WTC11 (cell line): ENCODE data around the gene CD6. TPM values are rescaled to one million over a fixed set of nuclear protein-coding genes. Genes with fewer than 3 reads are reported as not detected.

Experiments used
- ATAC-seq: fragments of 200-7000 bp; cut with Tn5 transposase; 2 replicates; pipeline ENCODE4 v1.10.0; 2021; ENCODE audit warnings: mild to moderate bottlenecking, moderate library complexity
- CTCF ChIA-PET: fragments of 300-600 bp; sonication (Branson Sonifier 250); formaldehyde crosslinking; loops from one replicate; lab custom pipeline; 2021; ENCODE audit warnings: antibody characterized with exemption; lab: Charles Lee
- POLR2A ChIA-PET: fragments of 350-600 bp; sonication (Branson Sonifier 250); formaldehyde crosslinking; loops from one replicate; lab custom pipeline; 2021; ENCODE audit warnings: antibody characterized with exemption; lab: Charles Lee
- DNase-seq: peaks from one replicate; pipeline ENCODE4 v3.0.0; 2021; ENCODE audit warnings: low spot score
- H3K27ac Mint-ChIP-seq: 2 replicates; pipeline ENCODE4 v1.8.0; 2021; ENCODE audit warnings: mixed read lengths
- H3K27me3 Mint-ChIP-seq: 2 replicates; pipeline ENCODE4 v1.8.0; 2021; ENCODE audit warnings: low read depth, mild to moderate bottlenecking, moderate library complexity, mixed read lengths
- H3K36me3 Mint-ChIP-seq: 2 replicates; pipeline ENCODE4 v1.8.0; 2021; ENCODE audit warnings: mixed read lengths
- H3K4me1 Mint-ChIP-seq: 2 replicates; pipeline ENCODE4 v1.8.0; 2022; ENCODE audit warnings: mixed read lengths
- H3K4me3 Mint-ChIP-seq: 2 replicates; pipeline ENCODE4 v1.8.0; 2021; ENCODE audit warnings: mild to moderate bottlenecking, moderate library complexity, mixed read lengths
- H3K9me3 Mint-ChIP-seq: 2 replicates; pipeline ENCODE4 v1.8.0; 2021; ENCODE audit warnings: mixed read lengths
- AR ChIP-seq: fragments of 250-450 bp; sonication (Bioruptor Pico); IDR thresholded peaks from 2 replicates; pipeline ENCODE4 v1.9.0; 2021; ENCODE audit warnings: mild to moderate bottlenecking
- CREM ChIP-seq: sonication (generic); formaldehyde crosslinking; IDR thresholded peaks from 2 replicates; pipeline ENCODE4 v1.8.1; 2022; ENCODE audit warnings: mild to moderate bottlenecking, missing genetic modification reagents, moderate library complexity
- E2F5 ChIP-seq: sonication (generic); formaldehyde crosslinking; IDR thresholded peaks from 2 replicates; pipeline ENCODE4 v1.8.1; 2022; ENCODE audit warnings: mild to moderate bottlenecking, moderate library complexity, missing genetic modification reagents
- ELF4 ChIP-seq: sonication (generic); formaldehyde crosslinking; IDR thresholded peaks from 2 replicates; pipeline ENCODE4 v1.8.1; 2022; ENCODE audit warnings: low read depth, mild to moderate bottlenecking, moderate library complexity, missing genetic modification reagents
- FOXK1 ChIP-seq: sonication (generic); formaldehyde crosslinking; IDR thresholded peaks from 2 replicates; pipeline ENCODE4 v1.8.0; 2022; ENCODE audit warnings: mild to moderate bottlenecking, moderate library complexity, missing genetic modification reagents
- FOXP4 ChIP-seq: sonication (generic); formaldehyde crosslinking; IDR thresholded peaks from 2 replicates; pipeline ENCODE4 v1.8.0; 2022; ENCODE audit warnings: mild to moderate bottlenecking, missing genetic modification reagents
- MAX ChIP-seq: sonication (generic); formaldehyde crosslinking; IDR thresholded peaks from 2 replicates; pipeline ENCODE4 v1.8.0; 2022; ENCODE audit warnings: mild to moderate bottlenecking, missing genetic modification reagents
- MXD4 ChIP-seq: fragments of 250-450 bp; sonication (Bioruptor Pico); IDR thresholded peaks from 2 replicates; pipeline ENCODE4 v1.8.0; 2021; ENCODE audit warnings: mild to moderate bottlenecking, moderate library complexity, borderline replicate concordance
- MYBL2 ChIP-seq: sonication (generic); formaldehyde crosslinking; IDR thresholded peaks from 2 replicates; pipeline ENCODE4 v1.8.1; 2023; ENCODE audit warnings: mild to moderate bottlenecking, moderate library complexity, missing genetic modification reagents
- OVOL2 ChIP-seq: fragments of 250-450 bp; sonication (Bioruptor Pico); IDR thresholded peaks from 2 replicates; pipeline ENCODE4 v1.9.0; 2021; ENCODE audit warnings: mild to moderate bottlenecking, borderline replicate concordance
- PRRX2 ChIP-seq: fragments of 250-450 bp; sonication (Bioruptor Pico); IDR thresholded peaks from 2 replicates; pipeline ENCODE4 v1.8.0; 2021; ENCODE audit warnings: mild to moderate bottlenecking
- TEAD4 ChIP-seq: sonication (generic); formaldehyde crosslinking; IDR thresholded peaks from 2 replicates; pipeline ENCODE4 v1.8.0; 2022; ENCODE audit warnings: mild to moderate bottlenecking, missing genetic modification reagents
- ZMAT4 ChIP-seq: fragments of 250-450 bp; sonication (Bioruptor Pico); IDR thresholded peaks from 2 replicates; pipeline ENCODE4 v1.9.0; 2021; ENCODE audit warnings: mild to moderate bottlenecking
- ZNF138 ChIP-seq: sonication (generic); formaldehyde crosslinking; conservative IDR thresholded peaks from 2 replicates; pipeline ENCODE4 v1.8.1; 2022; ENCODE audit warnings: mild to moderate bottlenecking, moderate library complexity, missing genetic modification reagents
- ZNF232 ChIP-seq: sonication (generic); formaldehyde crosslinking; IDR thresholded peaks from 2 replicates; pipeline ENCODE4 v1.8.0; 2022; ENCODE audit warnings: mild to moderate bottlenecking, missing genetic modification reagents
- ZNF532 ChIP-seq: fragments of 250-450 bp; sonication (Bioruptor Pico); IDR thresholded peaks from 2 replicates; pipeline ENCODE4 v1.9.0; 2021; ENCODE audit warnings: mild to moderate bottlenecking, borderline replicate concordance
- total RNA-seq: library from RNA; stranded (reverse); gene quantifications from 3 replicates; pipeline ENCODE4 v1.2.3, GENCODE V29; 2021

CD6 gene
- total RNA-seq, 1 experiment from 2014 or later = 1.0 TPM

GRCh38 chr11:60948250-60948649 lies 23.2 kb upstream of the CD6 start (continued):
- TF ChIP-seq ZMAT4 (CRISPR knock-in tag) = no peak

- CTCF ChIA-PET = interaction anchor here (1.2 to 2.0 kb wide), 6 partner anchors 20 to 202 kb away, joined by 4 to 7 read pairs (median 6); partner anchors contain the start of gene TMEM109
- H3K9me3 Mint-ChIP-seq = no peaks in the 10 kb centered on the region
Observed at GRCh38 chr11:60950024-60950423, 21.5 kb upstream of the CD6 start.

GRCh38 chr11:60950933-60951605 lies 20.4 kb upstream of the CD6 start:
- peak; percentile 51 for DNase-seq
- H3K4me3 Mint-ChIP-seq = peak overlapping the region; percentile 69
- peaks cover 35% of the 10 kb centered on the region for H3K4me1 Mint-ChIP-seq
- H3K27ac Mint-ChIP-seq = no peak overlapping the region
- H3K9me3 Mint-ChIP-seq = no peaks in the 10 kb centered on the region
- CTCF ChIA-PET = interaction anchor here (1.2 to 2.2 kb wide), 5 partner anchors 35 to 201 kb away, joined by 4 to 7 read pairs (median 5); partner anchors contain the start of gene TMEM109
- ATAC-seq = peak; percentile 38
- POLR2A ChIA-PET = interaction anchor here (1.5 kb wide), 1 partner anchor 37 kb away, joined by 5 read pairs; the partner anchor contains the start of gene TMEM109
- no peaks in the 10 kb centered on the region for H3K36me3 Mint-ChIP-seq
- H3K27me3 Mint-ChIP-seq = peaks cover 42% of the 10 kb centered on the region
- TF ChIP-seq OVOL2 (CRISPR knock-in tag) (no peak), ZNF532 (no peak), PRRX2 (no peak), MXD4 (CRISPR knock-in tag) (no peak), FOXK1 (CRISPR knock-in tag) (peak; percentile 85), TEAD4 (CRISPR knock-in tag) (no peak), ELF4 (CRISPR knock-in tag) (0 out of 2 replicates have a peak, but pooled peaks have one; percentile 68), ZNF232 (CRISPR knock-in tag) (peak; percentile 86), FOXP4 (CRISPR knock-in tag) (peak; percentile 98), CREM (peak; percentile 71; the same call in 1 of the 2 replicates), MAX (CRISPR knock-in tag) (peak; percentile 91; the same call in 1 of the 2 replicates), E2F5 (peak; percentile 27; the same call in 1 of the 2 replicates), AR (CRISPR knock-in tag) (no peak), ZNF138 (CRISPR knock-in tag) (no peak)

More at GRCh38 chr11:60950024-60950423, 21.5 kb upstream of the CD6 start:
- Mint-ChIP-seq H3K4me1 (peaks cover 35% of the 10 kb centered on the region), H3K27ac (no peak overlapping the region), H3K27me3 (peaks cover 42% of the 10 kb centered on the region), H3K36me3 (no peaks in the 10 kb centered on the region), H3K4me3 (peak overlapping the region; percentile 63)
- ATAC-seq = no peak
- no peak for DNase-seq
- POLR2A ChIA-PET = interaction anchor here (1.5 kb wide), 1 partner anchor 36 kb away, joined by 5 read pairs; the partner anchor contains the start of gene TMEM109
- no peak for TF ChIP-seq MYBL2
- TF ChIP-seq MAX (CRISPR knock-in tag) = no peak
